GM18526 (cell line): ENCODE measurements around the gene MREG.

Experiments
- POLR2A ChIP-seq: IDR thresholded peaks from 3 replicates; pipeline ENCODE4 v1.6.1; 2011; ENCODE audit not compliant: insufficient read length; ENCODE audit errors: extremely low read depth

Gene MREG

GRCh38 chr2:215901796-215902195, 111.6 kb downstream of the MREG start:
- no peak for TF ChIP-seq POLR2A

GRCh38 chr2:215900843-215901242, 112.5 kb downstream of the MREG start:
- TF ChIP-seq POLR2A: no peak

GRCh38 chr2:215900203-215900611, 113.1 kb downstream of the MREG start:
- no peak for TF ChIP-seq POLR2A

- TF ChIP-seq POLR2A: no peak
Measured at GRCh38 chr2:215899141-215900074, 113.9 kb downstream of the MREG start.

- no peak for TF ChIP-seq POLR2A
Measured at GRCh38 chr2:215898363-215898762, 115.0 kb downstream of the MREG start.

- no peak for TF ChIP-seq POLR2A
Measured at GRCh38 chr2:215896921-215897320, 116.4 kb downstream of the MREG start.

- no peak for TF ChIP-seq POLR2A
Measured at GRCh38 chr2:215895330-215895729, 118.0 kb downstream of the MREG start.
